SU-DHL-6 (cell line): ENCODE results near the gene AQP5.

Experiments used
- H2AFZ ChIP-seq: fragments of 200-600 bp; sonication (generic); 2 replicates; pipeline ENCODE4 v1.6.1; 2014; ENCODE audit warnings: low read depth, mild to moderate bottlenecking, moderate library complexity, mixed read lengths, antibody characterized with exemption, low read length; ENCODE audit not compliant: severe bottlenecking
- H3F3A ChIP-seq: fragments of 200-600 bp; shearing (Covaris generic); 2 replicates; pipeline ENCODE4 v1.6.0; 2016; ENCODE audit warnings: antibody characterized with exemption, mild to moderate bottlenecking; ENCODE audit not compliant: insufficient read depth
- H3K27ac ChIP-seq: fragments of 200-600 bp; sonication (generic); 2 replicates; pipeline ENCODE4 v1.5.1; 2016; ENCODE audit warnings: low read depth, mild to moderate bottlenecking, low read length, moderate library complexity, mixed read lengths
- H3K27me3 ChIP-seq: fragments of 200-600 bp; sonication (generic), shearing (Covaris generic); 2 replicates; pipeline ENCODE4 v1.6.0; 2014; ENCODE audit warnings: mild to moderate bottlenecking, low read length
- H3K36me3 ChIP-seq: fragments of 200-600 bp; sonication (generic); 2 replicates; pipeline ENCODE4 v1.6.1; 2014; ENCODE audit warnings: mild to moderate bottlenecking, low read length, mixed read lengths
- H3K4me2 ChIP-seq: fragments of 300-600, 200-600 bp; shearing (Covaris generic), sonication (generic); 2 replicates; pipeline ENCODE4 v1.6.0; 2014; ENCODE audit warnings: low read length, low read depth, mild to moderate bottlenecking; ENCODE audit not compliant: poor library complexity, severe bottlenecking
- H3K4me3 ChIP-seq: fragments of 200-600 bp; sonication (generic); 2 replicates; pipeline ENCODE4 v1.5.1; 2014; ENCODE audit warnings: antibody characterized with exemption, low read length, mild to moderate bottlenecking, mixed read lengths; ENCODE audit not compliant: insufficient read depth, poor library complexity, severe bottlenecking
- H3K79me2 ChIP-seq: fragments of 200-600 bp; sonication (generic); 2 replicates; pipeline ENCODE4 v1.6.1; 2014; ENCODE audit warnings: mild to moderate bottlenecking, low read length, moderate library complexity; ENCODE audit not compliant: insufficient read depth
- H3K9ac ChIP-seq: fragments of 200-600 bp; sonication (generic); 2 replicates; pipeline ENCODE4 v1.7.0; 2014; ENCODE audit warnings: mild to moderate bottlenecking, low read length
- H3K9me2 ChIP-seq: fragments of 200-600 bp; sonication (generic); replicated peaks from 2 replicates; pipeline ENCODE4 v1.6.1; 2014; ENCODE audit warnings: low read length; ENCODE audit not compliant: insufficient read depth
- H3K9me3 ChIP-seq: fragments of 200-600 bp; sonication (generic); 2 replicates; pipeline ENCODE4 v1.6.1; 2014; ENCODE audit warnings: low read length, mixed read lengths; ENCODE audit not compliant: insufficient read depth
- H4K20me1 ChIP-seq: fragments of 200-600 bp; sonication (generic); 2 replicates; pipeline ENCODE4 v1.6.1; 2014; ENCODE audit warnings: low read depth, mild to moderate bottlenecking, antibody characterized with exemption, low read length, moderate library complexity, mixed read lengths
- CTCF ChIP-seq: fragments of 200-600 bp; sonication (generic); IDR thresholded peaks from one replicate; pipeline ENCODE4 v1.5.1; 2017; ENCODE audit warnings: antibody characterized with exemption, mild to moderate bottlenecking, low read length, moderate library complexity; ENCODE audit not compliant: insufficient read depth, poor library complexity, severe bottlenecking
- EZH2phosphoT487 ChIP-seq: fragments of 200-600 bp; sonication (generic), shearing (Covaris generic); conservative IDR thresholded peaks from 2 replicates; pipeline ENCODE4 v1.6.1; 2018; ENCODE audit warnings: mild to moderate bottlenecking, antibody characterized with exemption, low read length, moderate library complexity, mixed read lengths

The AQP5 gene

GRCh38 chr12:49972129-49972528 lies 10.5 kb downstream of the AQP5 start:
- TF ChIP-seq CTCF (no peak), EZH2phosphoT487 (no peak)
- no peak overlapping the region for H3K4me2 ChIP-seq

GRCh38 chr12:49972641-49973360 lies 11.1 kb downstream of the AQP5 start, which contains the start of gene AQP6:
TSS of gene AQP6 (plus strand) at chr12:49972947. CDS start at chr12:49973174, 227 bp downstream.
- H3K4me3 ChIP-seq, result no peak within 1 kb of the TSS
- H3K27me3 ChIP-seq, result no peaks in the 10 kb centered on the region
- no peaks in the 10 kb centered on the region for H3K9me2 ChIP-seq
- no peak within 1 kb of the TSS for H3K9ac ChIP-seq
- H3K4me2 ChIP-seq, result no peak within 1 kb of the TSS
- H3K36me3 ChIP-seq, result no peaks in the 10 kb centered on the region
- H3K79me2 ChIP-seq, result no peaks in the 10 kb centered on the region
- no peaks in the 10 kb centered on the region for H4K20me1 ChIP-seq
- no peak within 1 kb of the TSS for H3K27ac ChIP-seq
- no peak within 1 kb of the TSS for H2AFZ ChIP-seq
- no peaks in the 10 kb centered on the region for H3K9me3 ChIP-seq
- H3F3A ChIP-seq, result no peaks in the 10 kb centered on the region
- TF ChIP-seq EZH2phosphoT487 (no peak), CTCF (no peak)

More at GRCh38 chr12:49972129-49972528, 10.5 kb downstream of the AQP5 start:
- no peak overlapping the region for H3K27ac ChIP-seq
- H4K20me1 ChIP-seq, result no peaks in the 10 kb centered on the region
- no peak overlapping the region for H3K4me3 ChIP-seq
- H3K9me3 ChIP-seq, result no peaks in the 10 kb centered on the region
- no peak overlapping the region for H2AFZ ChIP-seq
- no peaks in the 10 kb centered on the region for H3K9me2 ChIP-seq
- no peaks in the 10 kb centered on the region for H3F3A ChIP-seq
- H3K36me3 ChIP-seq, result no peaks in the 10 kb centered on the region
- no peaks in the 10 kb centered on the region for H3K27me3 ChIP-seq
- H3K79me2 ChIP-seq, result no peaks in the 10 kb centered on the region
- no peak overlapping the region for H3K9ac ChIP-seq

GRCh38 chr12:49973361-49973830 lies 11.7 kb downstream of the AQP5 start:
- Histone ChIP-seq H3K27me3 (no peaks in the 10 kb centered on the region), H4K20me1 (no peaks in the 10 kb centered on the region), H2AFZ (no peak overlapping the region), H3K9ac (no peak overlapping the region), H3K36me3 (no peaks in the 10 kb centered on the region), H3K4me3 (no peak overlapping the region), H3F3A (no peaks in the 10 kb centered on the region), H3K27ac (no peak overlapping the region), H3K79me2 (no peaks in the 10 kb centered on the region), H3K9me3 (no peaks in the 10 kb centered on the region), H3K4me2 (no peak overlapping the region), H3K9me2 (no peaks in the 10 kb centered on the region)
- TF ChIP-seq EZH2phosphoT487, result no peak
- no peak for TF ChIP-seq CTCF
